ENCODE data around the gene SHKBP1. TPM values are rescaled to one million over a fixed set of nuclear protein-coding genes. Genes with fewer than 3 reads are reported as not detected.

Gene SHKBP1
- total RNA-seq, 1 donor from 2014 or later = 14.8 TPM

GRCh38 chr19:40592170-40592569, 15.5 kb downstream of the SHKBP1 start:
- H3K4me1 ChIP-seq = peaks cover 7% of the 10 kb centered on the region
- intact Hi-C loops (cut with micrococcal nuclease) = no loop called here

DNA sequence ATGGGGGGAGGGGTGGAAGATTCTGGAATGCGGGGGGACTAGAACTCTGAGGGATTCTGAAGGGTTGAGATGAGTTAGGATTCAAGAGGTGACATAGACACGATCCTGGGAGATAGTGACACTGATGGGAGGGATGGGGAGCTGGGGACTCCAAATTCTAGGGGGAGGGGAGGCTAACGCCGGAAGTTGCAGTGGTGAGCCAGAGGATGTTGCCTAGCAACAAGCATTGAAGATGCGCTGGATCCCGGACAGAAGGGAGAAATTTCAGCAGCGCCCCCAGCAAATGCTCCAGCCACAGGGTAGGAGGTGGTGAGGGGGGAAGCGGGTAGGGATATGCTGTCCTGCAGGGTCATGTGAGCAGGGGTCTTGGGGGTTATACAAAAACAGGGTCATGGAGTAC, 17.6 kb downstream of the SHKBP1 start:
- intact Hi-C loops (cut with micrococcal nuclease) = no loop called here
- no peaks in the 10 kb centered on the region for H3K36me3 ChIP-seq
- peaks cover 26% of the 10 kb centered on the region for H3K4me1 ChIP-seq
- no peak overlapping the region for H3K27ac ChIP-seq (replicated peaks)
- no peaks in the 10 kb centered on the region for H3K9me3 ChIP-seq (replicated peaks)
- peaks cover 35% of the 10 kb centered on the region for H3K27me3 ChIP-seq (ENCODE audit: low read depth)
- no peak overlapping the region for H3K4me3 ChIP-seq
- TF ChIP-seq CTCF (IDR thresholded peaks at IDR 0.05; ENCODE audit: borderline replicate concordance) = no peak
- no peak for DNase-seq

More at GRCh38 chr19:40592170-40592569, 15.5 kb downstream of the SHKBP1 start:
- DNase-seq = no peak
- Histone ChIP-seq H3K27ac (replicated peaks) (no peak overlapping the region), H3K36me3 (peaks cover 4% of the 10 kb centered on the region), H3K27me3 (ENCODE audit: low read depth) (peaks cover 22% of the 10 kb centered on the region), H3K4me3 (no peak overlapping the region), H3K9me3 (replicated peaks) (no peaks in the 10 kb centered on the region)
- no peak for TF ChIP-seq CTCF (IDR thresholded peaks at IDR 0.05; ENCODE audit: borderline replicate concordance)

DNA sequence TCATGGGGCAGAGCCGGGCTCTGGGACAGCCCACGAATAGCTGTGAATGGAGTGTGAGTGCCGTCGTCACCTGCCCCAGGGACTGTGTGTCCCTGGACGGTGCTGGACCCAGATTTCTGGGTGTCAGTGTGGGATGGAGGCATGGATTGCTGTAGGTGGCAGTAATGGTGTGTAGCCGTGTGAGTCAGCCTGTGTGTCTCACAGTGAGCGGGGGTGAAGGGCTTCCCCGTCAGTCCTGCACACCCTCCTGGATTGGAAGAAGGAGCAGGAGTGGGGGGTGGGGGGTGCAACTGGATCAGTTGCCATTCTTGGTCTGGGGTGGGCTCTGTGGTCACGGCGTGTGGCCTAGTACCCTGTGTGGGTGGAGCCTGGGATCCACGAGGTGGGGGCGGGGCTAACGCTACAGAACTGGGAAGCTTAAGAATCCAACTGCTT, 18.0 kb downstream of the SHKBP1 start:
- Histone ChIP-seq H3K9me3 (replicated peaks) (no peaks in the 10 kb centered on the region), H3K4me1 (peaks cover 31% of the 10 kb centered on the region), H3K27ac (replicated peaks) (no peak overlapping the region), H3K4me3 (no peak overlapping the region), H3K27me3 (ENCODE audit: low read depth) (peaks cover 35% of the 10 kb centered on the region), H3K36me3 (no peaks in the 10 kb centered on the region)
- no peak for TF ChIP-seq CTCF (IDR thresholded peaks at IDR 0.05; ENCODE audit: borderline replicate concordance)
- intact Hi-C loops (cut with micrococcal nuclease) = loop anchor here (5.0 kb wide), 1 partner anchor 67 kb away; no protein-coding TSS in a partner anchor
- no peak for DNase-seq

- no peak overlapping the region for H3K27ac ChIP-seq (replicated peaks)
- H3K36me3 ChIP-seq = no peaks in the 10 kb centered on the region
- no peaks in the 10 kb centered on the region for H3K9me3 ChIP-seq (replicated peaks)
- peaks cover 35% of the 10 kb centered on the region for H3K27me3 ChIP-seq (ENCODE audit: low read depth)
- DNase-seq = peak; percentile 64
- H3K4me3 ChIP-seq = peak overlapping the region; percentile 58
- intact Hi-C loops (cut with micrococcal nuclease) = loop anchor here (5.0 kb wide), 1 partner anchor 69 kb away; no protein-coding TSS in a partner anchor
- TF ChIP-seq CTCF (IDR thresholded peaks at IDR 0.05; ENCODE audit: borderline replicate concordance) = no peak
- H3K4me1 ChIP-seq = peaks cover 49% of the 10 kb centered on the region
These were observed 20.1 kb downstream of the SHKBP1 start for GRCh38 chr19:40596608-40597328.

- H3K9me3 ChIP-seq (replicated peaks) = no peaks in the 10 kb centered on the region
- H3K4me3 ChIP-seq = peak overlapping the region; percentile 58
- H3K27ac ChIP-seq (replicated peaks) = no peak overlapping the region
- intact Hi-C loops (cut with micrococcal nuclease) = loop anchor here (5.0 kb wide), 1 partner anchor 70 kb away; no protein-coding TSS in a partner anchor
- no peaks in the 10 kb centered on the region for H3K36me3 ChIP-seq
- TF ChIP-seq CTCF (IDR thresholded peaks at IDR 0.05; ENCODE audit: borderline replicate concordance) = no peak
- peaks cover 54% of the 10 kb centered on the region for H3K4me1 ChIP-seq
- DNase-seq = no peak
- H3K27me3 ChIP-seq (ENCODE audit: low read depth) = peaks cover 35% of the 10 kb centered on the region
These were observed 20.7 kb downstream of the SHKBP1 start for GRCh38 chr19:40597329-40597838.
